ENCODE results near the gene OGFR. TPM values are rescaled to one million over a fixed set of nuclear protein-coding genes. Genes with fewer than 3 reads are reported as not detected.

The OGFR gene, protein sequence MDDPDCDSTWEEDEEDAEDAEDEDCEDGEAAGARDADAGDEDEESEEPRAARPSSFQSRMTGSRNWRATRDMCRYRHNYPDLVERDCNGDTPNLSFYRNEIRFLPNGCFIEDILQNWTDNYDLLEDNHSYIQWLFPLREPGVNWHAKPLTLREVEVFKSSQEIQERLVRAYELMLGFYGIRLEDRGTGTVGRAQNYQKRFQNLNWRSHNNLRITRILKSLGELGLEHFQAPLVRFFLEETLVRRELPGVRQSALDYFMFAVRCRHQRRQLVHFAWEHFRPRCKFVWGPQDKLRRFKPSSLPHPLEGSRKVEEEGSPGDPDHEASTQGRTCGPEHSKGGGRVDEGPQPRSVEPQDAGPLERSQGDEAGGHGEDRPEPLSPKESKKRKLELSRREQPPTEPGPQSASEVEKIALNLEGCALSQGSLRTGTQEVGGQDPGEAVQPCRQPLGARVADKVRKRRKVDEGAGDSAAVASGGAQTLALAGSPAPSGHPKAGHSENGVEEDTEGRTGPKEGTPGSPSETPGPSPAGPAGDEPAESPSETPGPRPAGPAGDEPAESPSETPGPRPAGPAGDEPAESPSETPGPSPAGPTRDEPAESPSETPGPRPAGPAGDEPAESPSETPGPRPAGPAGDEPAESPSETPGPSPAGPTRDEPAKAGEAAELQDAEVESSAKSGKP
- 40.7 to 46.4 TPM (median 43.3 TPM) in 5 replicates for total RNA-seq (2022; extraction: Qiagen RNA extraction; ENCODE audit: low read depth)

DNA sequence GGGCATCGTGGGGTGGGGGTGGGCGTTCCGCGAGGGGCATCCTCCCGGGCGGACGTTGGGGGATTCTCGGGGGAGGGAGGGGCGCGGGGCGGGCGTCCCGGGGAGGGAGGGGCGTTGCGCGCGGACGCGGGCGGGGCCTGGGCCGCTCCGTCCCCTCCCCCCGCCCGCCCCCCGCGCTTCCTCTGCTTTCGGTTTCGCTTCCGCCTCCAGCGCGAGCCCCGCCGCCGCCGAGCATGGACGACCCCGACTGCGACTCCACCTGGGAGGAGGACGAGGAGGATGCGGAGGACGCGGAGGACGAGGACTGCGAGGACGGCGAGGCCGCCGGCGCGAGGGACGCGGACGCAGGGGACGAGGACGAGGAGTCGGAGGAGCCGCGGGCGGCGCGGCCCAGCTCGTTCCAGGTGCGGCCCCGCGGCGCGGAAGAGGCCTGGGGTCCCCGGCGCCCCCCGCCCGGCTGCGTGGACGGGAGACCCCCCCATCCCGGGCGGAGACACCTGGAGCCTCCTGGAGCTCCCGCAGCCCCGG lies at the start of gene OGFR:
TSS of gene OGFR (plus strand) at position 209 of the 528 bp plus-strand sequence. CDS start at position 234, 25 bp downstream.

GRCh38 chr20:62816884-62817873 lies 12.5 kb downstream of the OGFR start, which contains the start of gene COL9A3:
COL9A3 (plus strand) TSS chr20:62817050; CDS start chr20:62817065, 15 bp downstream.

GRCh38 chr20:62861726-62862336 lies 57.2 kb downstream of the OGFR start, which contains the start of gene TCFL5:
TCFL5 (minus strand) TSS chr20:62861822; CDS start chr20:62861670, 152 bp downstream.

Other genes with a start within 250 kb of the OGFR start
- 6.8 to 11.9 TPM (median 11.1 TPM) in 5 replicates for gene SLCO4A1, start 162.3 kb upstream of the OGFR start, total RNA-seq (2022; extraction: Qiagen RNA extraction; ENCODE audit: low read depth)
- 0.06 to 0.27 TPM (median 0.07 TPM) in 5 replicates for gene NTSR1, start 96.0 kb upstream of the OGFR start, total RNA-seq (2022; extraction: Qiagen RNA extraction; ENCODE audit: low read depth)
- gene MRGBP, start 8.4 kb upstream of the OGFR start, total RNA-seq (2022; extraction: Qiagen RNA extraction; ENCODE audit: low read depth) = 19.2 to 24.0 TPM (median 22.1 TPM) in 5 replicates
- gene COL9A3, start 12.2 kb downstream of the OGFR start, total RNA-seq (2022; extraction: Qiagen RNA extraction; ENCODE audit: low read depth) = 0.33 to 0.73 TPM (median 0.55 TPM) in 5 replicates
- gene TCFL5, start 57.0 kb downstream of the OGFR start, total RNA-seq (2022; extraction: Qiagen RNA extraction; ENCODE audit: low read depth) = 3.1 to 4.1 TPM (median 4.0 TPM) in 5 replicates
- gene DIDO1, start 121.7 kb downstream of the OGFR start, total RNA-seq (2022; extraction: Qiagen RNA extraction; ENCODE audit: low read depth) = 20.3 to 25.3 TPM (median 23.2 TPM) in 5 replicates
- gene GID8, start 133.3 kb downstream of the OGFR start, total RNA-seq (2022; extraction: Qiagen RNA extraction; ENCODE audit: low read depth) = 20.4 to 23.9 TPM (median 22.2 TPM) in 5 replicates
- gene SLC17A9, start 147.9 kb downstream of the OGFR start, total RNA-seq (2022; extraction: Qiagen RNA extraction; ENCODE audit: low read depth) = 0.09 to 0.19 TPM in 2 of 5 replicates, not detected in the others
- not detected in 5 replicates for gene BHLHE23, start 202.1 kb downstream of the OGFR start, total RNA-seq (2022; extraction: Qiagen RNA extraction; ENCODE audit: low read depth)

All from A549 treated with GW870086 at 1 μM for 4 hours (cell line).